Activated naive CD4-positive, alpha-beta T cell treated with anti-CD3 and anti-CD28 coated beads, Interleukin-2, amount 50 U/mL, for 16 hours (primary cell): ENCODE results near the gene CCDC192.
"Not testable (repeated sequence)": the region's sequence is repeated elsewhere in the genome, so short reads cannot be mapped to it uniquely, and the experiment has no call there.

Source experiments
- DNase-seq: peaks from one replicate; pipeline ENCODE4 v3.0.0-alpha.2; 2020

CCDC192 gene

DNA sequence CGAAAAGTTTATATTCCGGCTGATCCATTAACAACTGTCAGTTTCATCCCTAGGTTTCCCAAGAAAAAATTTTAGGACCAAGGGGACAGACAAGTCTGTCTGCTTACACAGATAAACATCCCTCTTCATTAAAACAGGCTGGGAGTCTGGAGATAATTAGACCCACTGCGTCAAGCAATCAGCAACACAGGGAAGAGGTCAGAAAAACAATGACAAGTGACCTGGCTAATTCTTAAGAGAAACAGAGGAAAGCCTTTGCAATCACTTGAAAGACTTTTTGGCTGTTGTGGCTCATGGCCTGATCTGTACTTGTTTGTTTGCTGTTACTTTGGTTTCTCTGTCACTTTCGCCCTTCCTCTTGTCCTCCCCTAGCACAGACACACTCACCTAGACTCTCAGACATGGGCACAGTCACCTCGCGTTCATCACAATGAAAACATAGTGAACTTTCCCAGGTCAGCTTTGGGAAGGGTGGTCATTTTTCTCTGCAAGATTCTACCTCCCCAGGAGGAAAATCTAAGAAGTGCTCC lies 2.9 kb upstream of the CCDC192 start:
- DNase-seq = no peak

DNA sequence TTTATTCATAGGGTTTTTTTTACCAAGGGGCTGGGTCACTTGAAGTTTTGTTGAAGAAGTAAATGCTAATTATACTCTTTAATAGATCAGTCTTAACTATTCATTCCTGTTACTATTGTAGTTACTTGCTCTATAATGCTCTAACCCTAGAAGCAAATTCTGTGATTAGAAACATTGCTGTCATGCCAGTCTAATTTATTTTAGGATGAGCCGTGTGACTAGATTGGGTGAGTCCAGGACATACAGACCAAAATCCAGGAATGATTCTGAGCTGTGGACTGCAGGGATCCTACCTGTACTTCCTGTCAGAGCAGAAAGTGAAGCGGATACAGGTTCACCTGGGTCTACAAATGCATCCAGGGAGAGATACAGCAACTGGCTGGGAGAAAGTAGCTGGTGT lies 757 bp upstream of the CCDC192 start:
- no peak for DNase-seq

DNA sequence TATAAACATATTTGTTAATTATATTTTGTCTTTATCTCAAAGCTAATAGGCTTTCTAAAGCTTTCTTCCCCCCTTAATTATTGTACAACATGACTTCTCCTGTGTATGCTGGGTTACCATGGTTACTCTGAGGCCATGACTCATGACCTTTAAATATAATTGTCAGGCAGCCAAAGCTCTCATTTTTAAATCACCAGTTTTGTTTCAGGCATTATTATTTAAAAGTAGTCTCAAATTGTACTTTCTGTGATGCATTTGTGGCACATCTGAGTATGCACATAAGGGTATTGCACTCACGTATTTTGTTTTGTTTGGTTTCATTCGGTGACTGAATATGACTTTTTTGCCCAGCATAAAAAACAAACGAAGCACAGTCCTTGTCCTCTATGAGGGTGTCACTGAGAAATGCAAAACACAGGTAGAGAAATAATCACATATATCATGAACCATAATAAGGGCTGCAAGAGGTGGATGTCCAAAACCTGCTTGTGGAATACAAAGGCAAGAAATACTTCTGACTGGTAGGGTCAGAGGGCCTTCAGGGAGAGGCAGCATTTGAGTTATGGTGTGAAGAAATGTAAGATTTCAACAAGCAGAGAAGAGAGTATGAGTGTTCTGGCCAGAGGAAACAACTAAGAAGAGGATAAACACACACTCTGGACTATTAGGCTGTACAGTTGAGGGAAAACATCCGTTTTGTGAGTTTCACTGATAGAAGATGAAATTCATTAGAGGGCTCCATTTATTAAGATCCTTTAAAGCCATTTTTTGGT lies 2.1 kb downstream of the CCDC192 start:
- no peak for DNase-seq

DNA sequence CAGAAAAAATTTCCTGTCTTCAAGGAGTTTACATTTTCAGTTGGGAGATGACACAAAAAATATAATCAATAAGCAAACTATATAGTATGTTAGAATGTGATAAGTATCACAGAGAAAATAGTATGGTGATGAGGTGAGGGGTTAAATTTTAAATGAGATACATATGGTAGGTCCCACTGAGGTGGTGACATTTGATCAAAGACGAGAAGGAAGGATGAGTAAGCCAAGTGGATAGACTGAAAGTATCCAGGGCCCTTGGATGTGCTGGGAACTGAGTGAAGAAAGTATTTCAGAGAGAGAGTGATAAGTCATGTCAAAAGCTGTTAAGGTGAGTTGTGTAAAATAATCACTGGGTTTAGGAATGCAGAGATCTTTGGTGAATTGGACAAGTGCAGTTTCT lies 3.5 kb downstream of the CCDC192 start:
- DNase-seq = no peak

DNA sequence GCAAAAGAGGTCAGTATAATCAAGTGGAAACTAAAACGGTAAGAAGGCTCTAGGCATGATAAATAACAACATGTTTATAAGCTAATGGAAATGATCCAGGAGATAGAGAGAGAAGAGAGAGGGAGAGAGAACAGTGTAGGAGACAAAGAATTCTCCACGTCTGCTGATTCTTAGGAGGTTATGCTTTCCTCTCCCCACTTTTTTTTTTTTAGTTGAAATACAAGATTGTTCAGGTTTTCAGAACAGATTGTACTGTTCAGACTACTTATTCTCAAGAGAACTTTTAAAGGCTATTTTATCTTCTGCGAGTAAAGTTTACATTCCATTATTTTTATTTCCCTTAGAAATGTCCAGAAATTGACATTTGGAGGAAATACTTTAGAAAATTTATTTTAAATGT lies 4.0 kb downstream of the CCDC192 start:
- no peak for DNase-seq

DNA sequence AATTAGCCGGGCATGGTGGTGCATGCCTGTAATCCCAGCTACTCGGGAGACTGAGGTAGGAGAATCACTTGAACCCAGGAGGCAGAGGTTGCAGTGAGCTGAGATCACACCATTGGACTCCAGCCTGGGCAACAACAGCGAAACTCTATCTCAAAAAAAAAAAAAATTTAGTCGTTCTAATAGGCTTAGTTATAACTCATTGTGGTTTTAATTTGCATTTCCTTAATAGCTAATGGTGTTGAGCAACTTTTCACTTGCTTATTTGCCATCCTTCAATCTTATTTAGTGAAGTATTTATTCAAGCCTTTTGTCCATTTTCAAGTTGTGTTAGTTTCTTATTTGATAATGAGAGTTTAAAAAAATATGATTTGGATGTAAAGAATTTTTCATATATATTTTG lies 9.9 kb downstream of the CCDC192 start:
- DNase-seq = not testable (repeated sequence)

DNA sequence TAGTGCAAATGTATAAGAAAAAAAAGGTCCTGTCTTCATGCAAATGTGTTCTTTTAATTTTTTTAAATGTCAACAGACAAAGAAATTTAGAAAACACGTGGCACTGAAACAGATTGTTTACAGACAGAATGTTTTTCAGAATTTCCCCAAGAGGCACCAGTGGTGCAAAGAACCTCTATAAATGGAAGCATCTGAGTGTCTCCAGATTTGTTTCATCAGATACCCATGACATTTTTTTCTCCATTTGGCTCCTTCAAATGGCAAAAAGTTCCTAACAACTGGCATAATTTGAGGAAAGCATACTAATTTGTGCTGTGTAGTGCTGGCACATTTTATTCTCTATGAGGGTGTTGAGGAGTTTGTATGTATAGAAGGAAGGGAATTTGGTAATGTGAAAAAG lies 15.0 kb downstream of the CCDC192 start:
- no peak for DNase-seq

DNA sequence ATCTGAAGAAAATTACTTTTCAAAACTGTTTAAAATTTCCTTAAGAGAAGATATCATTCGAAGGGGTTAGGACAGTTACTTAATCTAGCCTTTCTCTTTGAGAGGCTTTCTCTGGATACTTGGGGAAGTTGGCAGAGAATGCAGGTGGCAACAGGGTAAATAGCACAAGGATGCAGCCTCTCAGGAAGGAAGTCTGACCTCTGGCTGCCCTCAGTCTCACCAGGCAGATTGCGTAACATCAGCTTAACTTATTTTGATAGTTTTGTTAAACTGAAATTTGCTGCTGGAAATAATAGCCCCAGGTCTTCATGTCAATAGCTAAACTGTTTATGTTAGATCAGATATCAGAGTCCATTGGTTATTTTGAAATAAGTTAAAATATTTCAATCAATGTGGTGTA lies 20.4 kb downstream of the CCDC192 start:
- DNase-seq = no peak

DNA sequence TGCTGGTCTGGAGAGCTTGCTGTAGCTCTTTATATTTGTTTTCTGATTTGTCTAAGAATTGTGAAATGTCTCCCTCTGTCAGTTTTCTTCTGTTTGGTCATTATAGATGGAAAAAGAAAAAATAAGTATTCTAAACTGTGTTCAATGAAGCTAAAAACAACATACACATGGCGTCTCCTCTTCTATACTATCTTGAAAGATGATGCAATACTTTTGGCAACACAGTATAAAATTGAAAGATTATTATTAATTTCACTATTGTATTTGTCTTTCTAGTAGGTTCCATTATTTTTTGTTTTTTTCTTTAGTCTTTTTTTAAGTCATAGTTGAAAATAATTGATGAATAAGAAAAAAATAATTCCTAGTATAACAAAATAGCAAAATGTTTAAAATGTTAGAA lies 22.5 kb downstream of the CCDC192 start:
- DNase-seq = no peak

DNA sequence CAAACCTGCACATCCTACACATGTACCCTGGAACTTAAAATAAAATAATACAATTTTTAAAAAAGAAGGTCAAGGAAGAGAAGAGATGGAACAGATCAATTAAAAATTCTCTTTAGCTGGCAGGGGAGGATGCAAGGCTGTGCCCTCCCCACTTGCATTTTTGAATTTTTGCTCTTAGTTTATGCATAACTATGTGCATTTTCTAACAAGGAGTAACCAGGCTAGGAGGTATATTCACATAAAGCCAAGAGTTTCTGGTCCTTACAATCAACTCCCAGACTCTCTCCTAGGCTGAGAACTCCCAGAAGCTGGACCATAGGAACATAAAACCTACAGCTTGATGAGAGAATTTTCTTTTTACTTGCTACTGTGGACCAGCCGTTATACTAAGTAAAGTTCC lies 29.8 kb downstream of the CCDC192 start:
- DNase-seq = no peak

DNA sequence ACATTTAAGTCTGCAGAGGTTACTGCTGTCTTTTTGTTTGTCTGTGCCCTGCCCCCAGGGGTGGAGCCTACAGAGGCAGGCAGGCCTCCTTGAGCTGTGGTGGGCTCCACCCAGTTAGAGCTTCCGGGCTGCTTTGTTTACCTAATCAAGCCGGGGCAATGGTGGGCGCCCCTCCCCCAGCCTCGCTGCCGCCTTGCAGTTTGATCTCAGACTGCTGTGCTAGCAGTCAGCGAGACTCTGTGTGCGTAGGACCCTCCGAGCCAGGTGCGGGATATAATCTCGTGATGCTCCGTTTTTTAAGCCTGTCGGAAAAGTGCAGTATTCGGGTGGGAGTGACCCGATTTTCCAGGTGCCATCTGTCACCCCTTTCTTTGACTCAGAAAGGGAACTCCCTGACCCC lies 36.2 kb downstream of the CCDC192 start:
- not testable (repeated sequence) for DNase-seq

DNA sequence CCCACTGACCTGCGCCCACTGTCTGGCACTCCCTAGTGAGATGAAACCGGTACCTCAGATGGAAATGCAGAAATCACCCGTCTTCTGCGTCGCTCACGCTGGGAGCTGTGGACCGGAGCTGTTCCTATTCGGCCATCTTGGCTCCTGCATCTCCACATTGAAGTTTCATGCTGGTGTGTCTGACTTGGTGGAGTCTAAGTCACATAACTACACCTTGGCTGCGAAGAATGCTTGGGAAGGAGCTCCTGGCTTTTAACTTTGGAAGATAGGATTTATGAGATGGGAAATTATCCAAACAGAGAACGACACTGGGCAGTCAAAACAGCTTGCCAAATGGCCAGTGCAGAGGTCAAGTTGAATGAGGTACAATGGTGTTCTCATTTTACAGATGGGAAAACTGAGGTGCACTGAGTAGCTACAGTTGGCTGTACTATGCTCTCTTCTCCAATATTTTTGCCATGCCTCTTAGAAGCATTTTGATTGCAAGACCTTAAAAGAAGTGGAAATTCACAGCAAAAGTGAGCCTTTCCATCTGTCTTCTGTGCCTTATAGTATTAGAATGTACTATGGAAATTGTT lies 36.7 kb downstream of the CCDC192 start:
- DNase-seq = no peak

DNA sequence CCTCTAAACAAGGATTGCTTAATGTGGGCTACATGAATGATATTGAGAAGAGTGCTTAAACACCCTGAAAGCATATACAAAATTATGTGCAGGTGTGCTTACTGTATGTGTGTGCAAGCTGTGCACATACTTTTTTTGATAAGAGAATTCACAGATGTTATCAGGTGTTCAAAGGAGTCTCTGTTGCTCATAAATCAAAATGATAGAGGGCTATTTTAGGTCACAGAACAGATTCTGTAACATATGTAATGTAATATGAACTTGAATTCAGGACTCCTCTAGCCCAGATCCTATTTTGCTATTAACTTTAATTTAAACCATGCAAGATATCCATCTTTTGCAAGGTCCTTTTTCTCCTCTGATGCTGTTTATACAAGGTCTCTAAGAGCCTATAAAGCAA lies 38.2 kb downstream of the CCDC192 start:
- DNase-seq = no peak

DNA sequence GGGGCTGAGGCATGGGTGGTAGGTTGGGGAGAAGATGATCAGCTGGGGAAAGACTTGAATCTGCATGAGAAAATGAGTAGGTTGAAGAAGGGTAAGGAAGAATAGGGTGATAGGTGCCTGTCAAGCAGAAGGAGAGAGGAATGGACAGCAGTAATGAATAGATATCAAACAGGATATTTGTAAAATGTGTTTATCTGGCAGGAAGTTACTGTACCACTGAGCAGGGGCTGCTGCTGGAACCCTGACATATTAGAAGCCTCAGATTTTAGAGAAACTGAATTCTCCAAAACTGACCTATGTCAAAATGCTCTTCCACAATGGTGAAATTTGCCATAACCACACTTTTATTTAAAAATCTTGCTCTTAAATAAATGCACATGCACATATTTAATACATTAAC lies 41.0 kb downstream of the CCDC192 start:
- no peak for DNase-seq

DNA sequence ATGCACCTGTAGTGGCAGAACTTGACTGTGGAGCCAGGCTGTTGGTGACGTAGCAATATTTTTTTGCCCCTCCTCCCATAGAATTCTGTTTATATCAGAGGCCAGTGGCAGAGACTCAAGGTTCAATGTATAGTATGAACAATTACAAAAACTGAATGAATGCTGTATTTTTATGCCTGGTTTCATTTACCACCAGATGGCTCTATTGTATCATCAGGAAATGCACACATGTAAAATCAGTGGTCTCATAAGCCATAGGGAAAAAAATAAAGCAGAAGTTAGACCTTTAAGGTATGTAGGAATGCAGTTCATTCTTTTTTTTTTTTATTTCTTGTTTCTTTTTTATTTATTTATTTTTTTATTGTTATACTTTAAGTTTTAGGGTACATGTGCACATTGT lies 43.6 kb downstream of the CCDC192 start:
- DNase-seq = no peak

DNA sequence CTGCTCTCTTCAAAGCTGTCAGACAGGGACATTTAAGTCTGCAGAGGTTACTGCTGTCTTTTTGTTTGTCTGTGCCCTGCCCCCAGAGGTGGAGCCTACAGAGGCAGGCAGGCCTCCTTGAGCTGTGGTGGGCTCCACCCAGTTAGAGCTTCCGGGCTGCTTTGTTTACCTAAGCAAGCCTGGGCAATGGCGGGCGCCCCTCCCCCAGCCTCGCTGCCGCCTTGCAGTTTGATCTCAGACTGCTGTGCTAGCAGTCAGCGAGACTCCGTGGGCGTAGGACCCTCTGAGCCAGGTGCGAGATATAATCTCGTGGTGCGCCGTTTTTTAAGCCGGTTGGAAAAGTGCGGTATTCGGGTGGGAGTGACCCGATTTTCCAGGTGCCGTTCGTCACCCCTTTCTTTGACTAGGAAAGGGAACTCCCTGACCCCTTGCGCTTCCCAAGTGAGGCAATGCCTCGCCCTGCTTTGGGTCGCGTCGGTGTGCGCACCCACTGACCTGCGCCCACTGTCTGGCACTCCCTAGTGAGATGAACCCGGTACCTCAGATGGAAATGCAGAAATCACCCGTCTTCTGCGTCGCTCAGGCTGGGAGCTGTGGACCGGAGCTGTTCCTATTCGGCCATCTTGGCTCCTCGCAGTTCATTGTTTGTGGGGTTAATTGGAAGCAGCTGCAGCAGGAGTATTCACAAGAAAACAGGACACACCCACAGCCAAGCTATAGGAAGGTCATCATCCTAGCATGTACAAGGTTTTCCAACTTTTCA lies 49.5 kb downstream of the CCDC192 start:
- not testable (repeated sequence) for DNase-seq

DNA sequence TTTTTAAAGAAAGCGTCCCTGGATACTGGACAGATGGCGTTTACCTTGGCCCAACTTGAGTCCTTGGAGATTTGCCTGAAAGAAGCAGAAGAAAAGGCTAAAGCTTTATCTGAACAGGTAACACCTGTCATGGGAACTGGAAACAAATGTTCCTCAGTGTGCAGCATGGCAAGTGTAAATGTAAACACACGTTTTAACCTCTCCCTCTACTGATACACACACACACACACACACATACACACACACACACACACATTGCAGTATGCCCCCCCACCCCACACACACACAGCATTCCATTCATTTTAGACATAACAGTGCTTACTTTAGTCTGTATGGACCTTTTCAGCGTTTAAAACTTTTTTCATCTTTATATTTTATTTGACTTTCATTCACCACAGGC lies 51.1 kb downstream of the CCDC192 start:
- DNase-seq = no peak

DNA sequence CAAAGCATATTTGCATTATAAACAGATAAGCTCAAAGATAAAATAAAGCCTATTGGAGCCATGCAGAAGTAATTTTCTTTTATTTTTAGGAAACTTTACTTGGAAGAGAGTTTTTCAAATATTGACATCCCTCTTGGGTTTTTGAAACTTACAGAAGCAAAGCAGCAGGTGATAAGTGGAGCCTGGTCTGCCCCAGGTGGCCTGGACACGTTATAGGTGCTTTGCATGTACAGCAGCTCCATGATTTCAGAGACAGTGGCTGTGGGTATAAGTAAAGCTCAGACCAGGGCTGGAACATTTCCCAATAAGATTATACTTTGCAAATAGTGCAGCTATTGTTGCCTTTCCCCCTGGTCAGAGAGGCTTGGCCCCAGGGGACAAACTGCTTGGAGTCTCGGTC lies 51.5 kb downstream of the CCDC192 start:
- no peak for DNase-seq

DNA sequence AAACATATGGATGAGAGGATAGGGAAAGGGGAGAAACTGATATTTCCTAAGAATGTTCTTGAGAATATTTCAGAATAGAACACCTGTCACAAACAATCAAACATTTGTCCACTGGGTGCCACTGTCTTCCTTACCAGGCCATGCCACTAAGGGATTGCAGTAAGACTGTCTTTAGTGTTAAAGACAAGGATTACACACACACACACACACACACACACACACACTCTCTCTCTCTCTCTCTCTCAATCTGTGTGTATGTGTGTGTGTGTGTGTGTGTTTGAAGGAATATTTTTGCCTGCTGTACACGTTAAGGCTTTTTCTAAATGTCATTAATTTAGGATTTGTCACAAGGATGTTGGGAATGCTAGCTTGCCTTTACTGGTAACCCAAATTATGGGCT lies 54.4 kb downstream of the CCDC192 start:
- no peak for DNase-seq

DNA sequence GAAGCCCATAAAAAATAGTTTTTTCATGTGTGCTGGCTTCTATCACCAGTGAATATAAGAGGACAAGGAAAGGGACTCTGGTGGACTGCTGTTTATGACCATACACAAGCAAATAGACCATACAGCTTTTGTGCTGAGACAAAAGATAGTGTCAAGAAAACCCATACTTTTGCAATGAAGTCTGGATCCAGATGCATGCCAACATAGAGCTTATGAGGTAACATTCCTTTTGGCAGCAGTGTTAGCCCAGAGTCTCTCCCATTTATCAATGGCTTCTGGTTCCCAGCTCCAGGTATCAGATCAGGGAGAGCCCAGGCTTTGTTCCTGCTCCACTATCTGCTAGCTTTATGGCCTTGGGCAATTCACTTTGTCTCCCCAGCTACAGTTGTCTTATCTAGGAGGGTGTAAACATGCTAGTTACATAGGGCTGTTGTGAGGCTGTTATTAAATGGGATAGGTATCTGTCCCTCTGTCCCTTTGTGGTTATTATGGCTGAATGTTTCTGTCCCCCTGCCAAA lies 55.6 kb downstream of the CCDC192 start:
- no peak for DNase-seq

DNA sequence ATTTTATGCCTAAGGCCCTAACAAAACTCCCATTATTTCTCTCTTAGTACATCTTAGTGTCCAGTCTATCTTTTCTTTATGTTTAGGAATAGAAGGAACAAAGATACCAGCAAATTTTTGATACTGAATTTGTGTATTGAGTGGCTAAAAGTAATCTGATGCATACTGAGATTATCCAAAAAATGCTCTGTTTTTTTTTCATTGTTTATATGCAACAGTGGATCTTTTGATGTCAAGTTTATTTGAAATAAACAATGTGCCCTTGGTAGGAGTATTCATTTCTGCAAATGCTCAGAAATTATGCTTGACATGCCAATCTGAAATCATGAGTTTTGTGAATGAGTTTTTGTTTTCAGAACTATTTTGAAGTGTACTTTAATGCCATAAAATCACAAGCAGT lies 58.7 kb downstream of the CCDC192 start:
- no peak for DNase-seq

DNA sequence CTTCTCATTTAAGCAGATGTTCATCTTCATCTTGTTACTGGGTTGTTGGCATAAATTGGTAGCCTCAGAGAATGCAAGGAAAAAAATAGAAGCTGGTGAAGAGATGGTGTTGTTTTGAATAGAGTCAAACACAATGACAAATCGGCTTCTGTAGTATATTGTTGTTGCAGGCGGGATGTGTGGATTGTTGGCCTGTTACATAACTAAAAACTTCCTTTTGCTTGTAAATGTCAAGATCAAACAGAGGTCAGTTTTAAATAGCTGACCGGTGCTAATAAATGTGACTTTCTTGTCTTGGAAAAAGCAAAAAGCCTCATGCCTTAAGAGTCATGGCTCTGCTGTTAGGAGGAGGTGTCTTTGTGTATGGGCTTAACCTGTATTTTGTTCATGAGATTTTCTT lies 59.2 kb downstream of the CCDC192 start:
- DNase-seq = no peak

DNA sequence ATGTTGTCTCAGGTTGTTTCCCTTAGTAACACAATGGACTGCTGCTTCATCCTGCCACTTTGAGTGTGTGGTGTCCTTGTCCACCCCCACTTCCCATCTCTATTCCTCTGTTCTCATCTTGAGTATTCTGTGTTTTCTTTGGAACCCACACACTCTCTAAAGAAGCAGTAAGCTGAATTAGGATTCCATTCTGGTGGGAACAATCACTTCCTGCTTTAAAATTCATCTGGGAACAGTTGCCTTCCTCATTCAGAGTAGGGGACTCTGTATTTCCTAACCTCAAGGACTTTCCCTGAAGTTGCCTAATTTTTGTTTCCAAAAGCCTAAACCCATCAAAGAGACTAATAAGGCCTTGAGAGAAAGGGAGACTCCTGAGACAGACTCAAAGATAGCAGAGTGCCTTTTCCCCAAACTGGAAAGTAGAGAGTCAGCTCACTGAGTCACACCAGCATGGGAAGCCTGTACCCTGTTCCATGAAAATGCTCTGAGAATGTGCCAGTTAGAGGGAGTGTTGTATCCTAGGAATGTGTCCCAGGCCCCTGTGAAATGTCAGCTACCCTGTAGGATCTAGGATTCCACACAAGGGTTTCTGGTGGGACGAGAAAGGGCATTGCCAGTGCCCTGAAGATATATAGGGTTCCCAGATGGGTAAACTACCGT lies 63.6 kb downstream of the CCDC192 start:
- no peak for DNase-seq
